Measurements from ENCODE around the gene CNTN1.

GRCh38 chr12:40738856-40739255, 46.6 kb downstream of the CNTN1 start:
- TF ChIP-seq CTCF (IDR thresholded peaks at IDR 0.05), result no peak
- no peak for TF ChIP-seq EP300 (IDR thresholded peaks at IDR 0.05)
- TF ChIP-seq POLR2A (IDR thresholded peaks at IDR 0.05), result no peak

Measured in ovary (tissue), 3 donors.